Activated T-helper 9 cell treated with anti-CD3 and anti-CD28 coated beads, Interleukin-2, amount 50 U/mL, for 16 hours (primary cell): ENCODE measurements around the gene TMEM215.
"Not testable (repeated sequence)": the region's sequence is repeated elsewhere in the genome, so short reads cannot be mapped to it uniquely, and the experiment has no call there.

ENCODE experiments used
- DNase-seq: peaks from one replicate; pipeline ENCODE4 v3.0.0-alpha.2; 2020; ENCODE audit warnings: low read depth

The TMEM215 gene

DNA sequence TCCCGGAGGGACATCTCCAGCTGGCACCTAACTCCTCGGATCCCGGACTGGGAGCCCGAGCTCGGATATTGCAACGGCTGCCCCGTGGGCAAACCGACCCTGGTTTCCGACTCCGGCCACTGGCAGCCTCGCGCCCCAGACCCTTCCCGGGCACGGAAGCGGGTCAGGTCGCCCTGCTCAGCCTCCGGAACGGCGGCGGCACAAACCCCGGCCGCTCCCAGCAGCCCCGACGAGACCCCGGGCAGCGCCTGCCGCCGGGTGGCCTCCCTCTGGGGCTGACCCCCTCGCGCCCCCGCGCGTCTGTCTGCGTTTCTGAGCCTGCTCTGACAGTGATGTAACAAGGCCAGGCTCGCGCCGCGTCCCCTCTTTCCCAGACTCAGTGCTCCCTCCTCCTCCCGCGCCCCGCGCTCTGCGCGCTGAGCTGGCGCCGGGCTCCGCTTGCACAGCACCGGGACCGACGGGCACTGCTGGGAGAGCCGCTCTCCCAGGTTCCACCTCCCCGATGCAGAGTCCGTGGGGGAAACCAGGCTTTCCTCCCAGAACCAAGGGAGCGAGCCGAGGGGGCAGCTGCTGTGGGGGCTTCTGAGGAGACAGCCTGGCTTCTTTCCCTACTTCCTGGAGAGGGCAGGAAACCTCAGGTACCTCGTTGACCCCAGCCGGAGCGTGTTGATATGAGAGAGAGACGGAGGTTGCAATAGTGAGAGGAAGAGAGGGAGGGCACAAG, at the start of gene TMEM215:
Gene TMEM215, plus strand, starts transcription at position 373 of the 724 bp plus-strand sequence. CDS start 644 bp downstream, outside the sequence.
- no peak for DNase-seq

DNA sequence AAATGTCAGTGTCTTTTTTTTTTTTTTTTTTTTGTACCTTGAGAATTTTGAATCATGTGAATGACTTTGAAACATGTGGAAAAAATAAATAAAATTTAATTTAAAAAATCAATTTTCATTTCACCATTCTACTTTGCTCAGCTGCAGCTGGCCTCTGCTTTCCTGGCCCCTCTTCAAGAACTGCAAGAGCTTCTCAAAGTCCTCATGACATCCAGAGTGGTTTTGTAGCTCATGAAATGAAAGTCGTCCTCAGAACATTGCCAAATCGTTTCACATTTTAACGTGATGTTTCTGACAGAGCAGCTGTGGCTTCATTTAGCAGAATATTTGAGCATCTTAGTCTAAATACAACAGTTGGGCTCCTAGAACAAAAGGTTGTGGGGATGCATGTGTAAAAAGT, 47.9 kb upstream of the TMEM215 start:
- no peak for DNase-seq

DNA sequence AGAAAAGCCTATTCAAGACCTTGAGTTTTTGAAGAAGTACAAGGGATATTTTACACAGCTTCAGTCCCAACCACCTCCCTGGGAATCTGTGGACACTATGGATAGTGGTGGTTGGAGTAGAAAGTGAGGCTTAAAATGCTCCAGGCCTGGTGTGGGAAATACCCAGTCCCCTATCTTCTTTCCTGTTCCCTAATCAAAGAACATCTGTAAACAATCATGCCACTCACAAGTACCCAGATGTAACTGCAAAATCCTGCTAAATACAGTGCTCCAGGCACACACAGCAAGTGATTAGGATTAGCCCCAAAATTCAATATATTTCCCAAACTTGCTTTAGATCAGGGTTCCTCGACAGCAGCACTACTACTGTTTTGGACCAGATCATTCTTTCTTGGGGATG, 46.0 kb upstream of the TMEM215 start:
- no peak for DNase-seq

GRCh38 chr9:32738501-32739172, 44.7 kb upstream of the TMEM215 start:
- DNase-seq = no peak

- DNase-seq = no peak
These were observed 41.6 kb upstream of the TMEM215 start for GRCh38 chr9:32741706-32742105.

GRCh38 chr9:32742296-32742695, 41.0 kb upstream of the TMEM215 start:
- DNase-seq = no peak

GRCh38 chr9:32748013-32748412, 35.3 kb upstream of the TMEM215 start:
- DNase-seq = no peak

- no peak for DNase-seq
These were observed 27.6 kb upstream of the TMEM215 start for GRCh38 chr9:32755730-32756129.

DNA sequence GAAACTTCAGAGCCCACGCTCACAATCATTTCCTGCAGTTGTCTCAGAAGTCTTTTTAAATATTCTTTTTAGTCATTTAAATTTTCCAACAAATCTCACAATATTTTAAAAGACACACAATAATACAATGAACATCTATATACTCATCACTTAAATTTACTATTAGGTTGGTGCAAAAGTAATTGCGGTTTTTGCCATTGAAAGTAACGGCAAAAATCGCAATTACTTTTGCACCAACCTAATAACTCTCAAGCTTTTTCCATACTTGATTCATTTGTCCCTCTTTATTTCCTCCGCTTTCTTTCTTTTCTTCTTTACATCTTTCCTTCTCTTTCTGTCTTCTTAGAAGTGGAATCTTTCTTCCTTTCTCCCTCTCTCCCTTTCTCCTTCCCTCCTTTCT, 19.2 kb upstream of the TMEM215 start:
- DNase-seq = no peak

DNA sequence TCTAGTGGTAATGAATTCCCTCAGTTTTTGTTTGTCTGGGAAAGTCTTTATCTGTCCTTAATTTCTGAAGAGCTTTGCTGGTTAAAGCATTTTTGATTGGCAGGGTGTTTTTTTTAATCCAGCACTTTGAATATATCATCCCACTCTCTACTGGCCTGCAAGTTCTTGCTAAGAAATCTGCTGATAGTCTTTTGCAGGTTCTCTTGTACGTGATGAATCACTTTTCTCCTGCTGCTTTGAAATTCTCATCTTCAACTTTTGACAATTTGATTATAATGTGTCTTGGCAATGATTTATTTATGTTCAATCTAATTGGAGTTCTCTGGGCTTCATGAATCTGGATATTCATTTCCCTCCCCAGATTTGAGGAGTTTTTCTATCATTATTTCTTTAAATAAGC, 8.1 kb upstream of the TMEM215 start:
- DNase-seq = no peak

DNA sequence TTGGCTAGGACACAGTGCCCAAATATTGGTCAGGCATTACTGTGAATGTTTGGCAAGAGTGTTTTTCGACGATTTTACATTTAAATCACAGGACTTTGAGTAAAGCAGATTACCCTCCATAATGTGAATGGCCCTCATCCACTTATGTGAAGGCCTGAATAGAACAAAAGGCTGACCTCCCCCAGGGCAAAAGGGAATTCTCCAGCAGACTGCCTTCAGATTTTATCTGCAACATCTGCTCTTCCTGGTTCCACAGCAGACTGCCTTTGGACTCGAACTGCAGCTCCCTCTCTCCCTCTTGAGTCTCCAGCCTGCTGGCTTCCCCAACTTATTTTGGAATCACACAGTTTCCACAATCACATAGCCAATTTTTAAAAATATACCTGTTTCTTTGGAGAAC, 7.1 kb upstream of the TMEM215 start:
- no peak for DNase-seq

DNA sequence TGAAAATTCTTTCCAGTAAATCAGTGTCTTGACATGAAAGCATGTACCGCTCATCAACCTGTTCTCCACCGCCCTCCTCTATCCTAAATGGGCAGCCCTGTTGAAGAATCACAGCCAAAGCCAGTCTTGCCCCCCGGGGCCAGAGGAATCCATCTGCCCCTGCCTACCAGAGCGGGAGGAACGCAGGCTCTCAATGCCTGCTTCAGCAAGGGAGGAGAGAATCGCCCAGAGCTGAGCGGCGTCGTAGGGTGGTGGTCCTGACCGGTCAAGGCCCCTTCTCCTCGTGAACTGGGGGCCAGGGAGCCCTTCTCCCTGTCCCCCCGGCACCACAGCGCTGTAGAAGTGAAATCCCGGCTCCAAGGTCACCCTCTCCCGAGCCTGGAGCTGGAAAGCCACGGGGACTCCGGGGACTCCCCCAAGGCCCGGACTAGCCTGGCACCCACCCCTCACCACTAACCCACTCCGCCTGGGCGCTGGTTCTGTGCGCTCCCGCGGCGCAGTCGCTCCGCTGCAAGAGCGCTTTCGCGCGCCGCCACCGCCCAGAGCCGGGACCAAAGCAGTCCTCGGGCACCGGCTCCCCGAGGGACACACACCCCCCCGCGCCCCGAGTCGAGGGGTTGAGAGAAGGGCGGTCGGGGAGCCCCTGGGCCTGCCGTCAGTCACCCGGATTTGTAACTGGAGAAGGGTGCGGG, 718 bp upstream of the TMEM215 start:
- DNase-seq = no peak

- no peak for DNase-seq
These were observed 4.5 kb downstream of the TMEM215 start for GRCh38 chr9:32787816-32788215.

GRCh38 chr9:32796015-32796414, 12.7 kb downstream of the TMEM215 start:
- not testable (repeated sequence) for DNase-seq

GRCh38 chr9:32801530-32801929, 18.2 kb downstream of the TMEM215 start:
- DNase-seq = no peak

DNA sequence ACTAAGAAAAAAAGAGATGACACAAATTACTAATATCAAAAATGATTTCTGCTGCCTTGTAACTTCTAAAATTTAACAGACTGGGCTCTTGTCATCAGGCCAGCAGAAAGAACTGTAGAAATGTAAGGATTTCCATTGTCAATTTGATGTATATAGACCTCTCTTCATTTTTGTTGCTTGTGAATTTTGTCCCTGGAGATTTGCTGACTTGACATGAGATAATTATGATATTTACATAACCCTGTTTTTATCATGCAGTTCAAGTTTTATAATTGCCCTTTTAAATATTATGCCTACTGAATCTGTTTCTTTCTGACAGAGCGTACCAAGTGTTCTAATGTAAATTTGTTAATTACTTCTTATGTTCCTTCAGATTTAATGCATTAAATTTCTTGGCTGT, 23.9 kb downstream of the TMEM215 start:
- DNase-seq = no peak

- DNase-seq = no peak
These were observed 27.9 kb downstream of the TMEM215 start for GRCh38 chr9:32811246-32811645.

DNA sequence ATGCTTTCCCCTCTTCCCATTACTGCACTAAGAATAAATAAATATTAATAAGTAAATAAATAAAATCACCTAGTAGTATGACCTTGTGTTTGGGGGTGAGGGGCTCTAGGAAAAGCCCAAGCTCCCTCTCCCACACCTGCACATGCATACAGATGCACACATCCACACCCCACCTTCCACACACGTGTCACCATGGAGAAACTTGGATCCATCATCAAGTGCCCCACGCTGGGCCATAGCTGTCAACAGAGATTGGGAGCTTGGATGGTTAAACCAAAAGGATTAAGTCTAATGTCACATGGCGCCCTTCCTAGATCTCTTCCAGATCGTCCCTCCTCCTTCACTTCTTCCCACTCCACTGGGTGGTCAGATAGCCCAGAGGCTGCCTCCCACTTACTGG, 37.0 kb downstream of the TMEM215 start:
- no peak for DNase-seq

- DNase-seq = no peak
These were observed 39.8 kb downstream of the TMEM215 start for GRCh38 chr9:32823101-32823500.

- no peak for DNase-seq
These were observed 40.2 kb downstream of the TMEM215 start for GRCh38 chr9:32823551-32823950.

- no peak for DNase-seq
These were observed 41.9 kb downstream of the TMEM215 start for GRCh38 chr9:32825203-32825602.

- no peak for DNase-seq
These were observed 45.5 kb downstream of the TMEM215 start for GRCh38 chr9:32828861-32829260.

DNA sequence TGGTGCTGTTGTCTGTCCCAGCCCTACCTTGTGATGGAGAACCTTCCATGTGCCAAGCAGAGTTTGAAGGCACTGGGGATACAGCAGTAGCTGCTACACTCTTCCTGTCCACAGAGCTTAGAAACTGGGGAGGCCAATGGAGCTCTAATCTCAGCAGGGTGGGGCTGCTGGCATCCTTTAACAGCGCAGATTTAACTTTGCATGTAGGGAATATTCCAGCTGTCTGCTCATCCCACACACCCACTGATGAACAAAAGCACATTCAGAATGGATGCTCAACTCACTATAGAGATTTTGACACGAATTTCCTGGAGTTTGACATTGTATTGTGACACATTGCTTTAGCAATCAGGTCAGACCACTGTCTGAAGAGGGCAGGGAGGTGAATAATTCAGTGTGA, 49.0 kb downstream of the TMEM215 start:
- DNase-seq = no peak
